ENCODE measurements around the gene CLEC14A. TPM values are rescaled to one million over a fixed set of nuclear protein-coding genes. Genes with fewer than 3 reads are reported as not detected.

The CLEC14A gene
- total RNA-seq, 1 experiment from 2014 or later: 0.31 TPM

- Histone ChIP-seq H3F3A (ENCODE audit: insufficient read depth, low read depth) (no peaks in the 10 kb centered on the region), H3K79me2 (ENCODE audit: low read depth) (no peaks in the 10 kb centered on the region), H3K27me3 (ENCODE audit: insufficient read depth, low read depth) (no peaks in the 10 kb centered on the region), H3K4me1 (replicated peaks; ENCODE audit: insufficient read depth) (no peaks in the 10 kb centered on the region), H3K4me2 (no peak overlapping the region), H4K20me1 (ENCODE audit: insufficient read depth) (no peaks in the 10 kb centered on the region), H2AFZ (no peak overlapping the region), H3K27ac (no peak overlapping the region), H3K9me2 (ENCODE audit: insufficient read depth) (no peaks in the 10 kb centered on the region), H3K36me3 (ENCODE audit: low read depth) (no peaks in the 10 kb centered on the region), H3K4me3 (no peak overlapping the region), H3K9me3 (ENCODE audit: insufficient read depth, low read depth) (no peaks in the 10 kb centered on the region)
- ChIA-PET CTCF (no interaction called here), POLR2A (ENCODE audit: unreplicated experiment) (no interaction called here)
- DNase-seq: no peak
- BruUV-seq (replicated peaks): no TSS peak
- TF ChIP-seq EZH2 (IDR thresholded peaks at IDR 0.05; ENCODE audit: low read depth) (no peak), CTCF (conservative IDR thresholded peaks at IDR 0.05) (no peak)
- intact Hi-C loops (cut with micrococcal nuclease; ENCODE audit: unreplicated experiment): no loop called here
Measured at GRCh38 chr14:38238332-38238731, 17.6 kb downstream of the CLEC14A start.

GRCh38 chr14:38233218-38233617 lies 22.7 kb downstream of the CLEC14A start:
- Histone ChIP-seq H3K4me3 (no peak overlapping the region), H2AFZ (no peak overlapping the region), H4K20me1 (ENCODE audit: insufficient read depth) (no peaks in the 10 kb centered on the region), H3K9me2 (ENCODE audit: insufficient read depth) (no peaks in the 10 kb centered on the region), H3K4me1 (replicated peaks; ENCODE audit: insufficient read depth) (no peaks in the 10 kb centered on the region), H3F3A (ENCODE audit: insufficient read depth, low read depth) (no peaks in the 10 kb centered on the region), H3K79me2 (ENCODE audit: low read depth) (no peaks in the 10 kb centered on the region), H3K27me3 (ENCODE audit: insufficient read depth, low read depth) (no peaks in the 10 kb centered on the region), H3K9me3 (ENCODE audit: insufficient read depth, low read depth) (no peaks in the 10 kb centered on the region), H3K4me2 (no peak overlapping the region), H3K36me3 (ENCODE audit: low read depth) (no peaks in the 10 kb centered on the region), H3K27ac (no peak overlapping the region)
- POLR2A ChIA-PET (ENCODE audit: unreplicated experiment): no interaction called here
- CTCF ChIA-PET: no interaction called here
- intact Hi-C loops (cut with micrococcal nuclease; ENCODE audit: unreplicated experiment): no loop called here
- BruUV-seq (replicated peaks): no TSS peak
- no peak for TF ChIP-seq CTCF (conservative IDR thresholded peaks at IDR 0.05)
- no peak for TF ChIP-seq EZH2 (IDR thresholded peaks at IDR 0.05; ENCODE audit: low read depth)
- DNase-seq: no peak

DNA sequence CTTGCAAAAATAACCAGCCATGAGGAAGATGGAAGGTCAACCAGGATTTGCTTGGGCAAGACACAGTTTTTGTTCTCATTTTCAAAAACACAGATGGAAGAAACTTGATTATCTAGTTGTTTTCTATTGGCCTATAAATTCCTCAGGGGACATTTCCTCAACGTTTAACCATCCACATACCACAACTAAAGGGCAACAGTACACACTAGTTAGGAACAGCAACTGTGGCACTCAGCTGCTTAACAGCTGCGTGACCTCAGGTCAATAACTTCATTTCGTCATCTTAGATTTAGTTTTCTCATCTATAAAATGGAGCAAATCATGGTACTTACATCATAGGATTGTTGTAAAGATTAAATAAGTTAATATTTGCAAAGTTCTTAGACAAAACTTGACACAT lies 29.5 kb downstream of the CLEC14A start:
- Histone ChIP-seq H3K4me2 (no peak overlapping the region), H3K79me2 (ENCODE audit: low read depth) (no peaks in the 10 kb centered on the region), H4K20me1 (ENCODE audit: insufficient read depth) (no peaks in the 10 kb centered on the region), H3K4me1 (replicated peaks; ENCODE audit: insufficient read depth) (no peaks in the 10 kb centered on the region), H2AFZ (no peak overlapping the region), H3K9me2 (ENCODE audit: insufficient read depth) (no peaks in the 10 kb centered on the region), H3K27me3 (ENCODE audit: insufficient read depth, low read depth) (no peaks in the 10 kb centered on the region), H3F3A (ENCODE audit: insufficient read depth, low read depth) (no peaks in the 10 kb centered on the region), H3K4me3 (no peak overlapping the region), H3K36me3 (ENCODE audit: low read depth) (no peaks in the 10 kb centered on the region), H3K9me3 (ENCODE audit: insufficient read depth, low read depth) (no peaks in the 10 kb centered on the region), H3K27ac (no peak overlapping the region)
- ChIA-PET CTCF (no interaction called here), POLR2A (ENCODE audit: unreplicated experiment) (no interaction called here)
- intact Hi-C loops (cut with micrococcal nuclease; ENCODE audit: unreplicated experiment): no loop called here
- no peak for TF ChIP-seq EZH2 (IDR thresholded peaks at IDR 0.05; ENCODE audit: low read depth)
- no peak for TF ChIP-seq CTCF (conservative IDR thresholded peaks at IDR 0.05)
- no TSS peak for BruUV-seq (replicated peaks)
- no peak for DNase-seq

Measured in PC-9 (cell line).